ENCODE results near the gene THRA. TPM values are rescaled to one million over a fixed set of nuclear protein-coding genes. Genes with fewer than 3 reads are reported as not detected.

Gene THRA
- polyA plus RNA-seq, 1 of the 3 experiments (the other 2 are of a cell fraction), result 23.1 TPM

GRCh38 chr17:40095944-40096791 is 33.4 kb downstream of the THRA start:
- peaks cover 7 to 26% of the 10 kb centered on the region in 2 experiments; a peak in 1 of 4 replicates for H3K4me1 ChIP-seq (ENCODE audit: control insufficient read depth in 1 of 2, insufficient read depth in 2 of 2, low read depth in 1 of 2, low read length in 1 of 2)
- H3K36me3 ChIP-seq (replicated peaks in 1 of 2; ENCODE audit: control insufficient read depth in 1 of 2, insufficient read depth in 2 of 2, low read length in 1 of 2), result peaks cover 32 to 36% of the 10 kb centered on the region in 2 experiments
- ChIA-PET CTCF (interaction anchor here (1.1 to 12.5 kb wide), 5 partner anchors 10 to 57 kb away, joined by 3 to 98 read pairs (median 5); no protein-coding TSS in a partner anchor), POLR2A (no interaction called here)
- no peak for TF ChIP-seq RCOR1 (IDR thresholded peaks at IDR 0.05; ENCODE audit: low read length)
- TF ChIP-seq NRF1 (IDR thresholded peaks at IDR 0.05; ENCODE audit: low read depth, low read length), result no peak
- no peak for TF ChIP-seq MAX (IDR thresholded peaks at IDR 0.05; ENCODE audit: low read depth)
- TF ChIP-seq EP300 (IDR thresholded peaks at IDR 0.05; ENCODE audit: borderline replicate concordance in 1 of 2, low read depth in 1 of 2, low read length in 1 of 2), result no peak
- peaks cover 14% of the 10 kb centered on the region for H3F3A ChIP-seq (replicated peaks; ENCODE audit: insufficient read depth)
- H3K9ac ChIP-seq, result no peak overlapping the region
- no peak overlapping the region for H3K4me2 ChIP-seq
- no peak overlapping the region for H3K4me3 ChIP-seq (ENCODE audit: low read depth in 2 of 2, low read length in 1 of 2)
- no peaks in the 10 kb centered on the region for H3K27me3 ChIP-seq (ENCODE audit: insufficient read depth)
- DNase-seq, result no peak
- no peak overlapping the region for H3K27ac ChIP-seq (ENCODE audit: low read depth in 2 of 2, low read length in 1 of 2)
- H3K9me3 ChIP-seq, result no peaks in the 10 kb centered on the region
- no peak overlapping the region for H2AFZ ChIP-seq (ENCODE audit: low read depth)
- H4K20me1 ChIP-seq (ENCODE audit: insufficient read depth), result 0 out of 2 replicates have a peak, but pooled peaks cover 5% of the 10 kb centered on the region
- H3K9me2 ChIP-seq, result no peaks in the 10 kb centered on the region
- WGBS (ENCODE audit: low lambda C conversion rate), result 92% methylated on average over 15 of the region's 23 CpGs
- H3K79me2 ChIP-seq (ENCODE audit: insufficient read depth), result peaks cover 31% of the 10 kb centered on the region

- Histone ChIP-seq H3K9me3 (no peaks in the 10 kb centered on the region), H3K27me3 (ENCODE audit: insufficient read depth) (no peaks in the 10 kb centered on the region), H3K9me2 (no peaks in the 10 kb centered on the region), H3K79me2 (ENCODE audit: insufficient read depth) (peaks cover 31% of the 10 kb centered on the region), H3K9ac (no peak overlapping the region), H3K4me2 (no peak overlapping the region), H3K27ac (ENCODE audit: low read depth in 2 of 2, low read length in 1 of 2) (no peak overlapping the region), H4K20me1 (ENCODE audit: insufficient read depth) (0 out of 2 replicates have a peak, but pooled peaks cover 5% of the 10 kb centered on the region), H3K36me3 (replicated peaks in 1 of 2; ENCODE audit: control insufficient read depth in 1 of 2, insufficient read depth in 2 of 2, low read length in 1 of 2) (peaks cover 32 to 36% of the 10 kb centered on the region in 2 experiments), H3K4me1 (ENCODE audit: control insufficient read depth in 1 of 2, insufficient read depth in 2 of 2, low read depth in 1 of 2, low read length in 1 of 2) (peaks cover 11 to 28% of the 10 kb centered on the region in 2 experiments; a peak in 1 of 4 replicates), H3F3A (replicated peaks; ENCODE audit: insufficient read depth) (peaks cover 14% of the 10 kb centered on the region), H3K4me3 (ENCODE audit: low read depth in 2 of 2, low read length in 1 of 2) (no peak overlapping the region), H2AFZ (ENCODE audit: low read depth) (no peak overlapping the region)
- ChIA-PET POLR2A (no interaction called here), CTCF (interaction anchor here (1.1 to 12.5 kb wide), 5 partner anchors 11 to 62 kb away, joined by 3 to 98 read pairs (median 5); no protein-coding TSS in a partner anchor)
- DNase-seq, result no peak
- 97% methylated on average over 8 of the region's 10 CpGs for WGBS (ENCODE audit: low lambda C conversion rate)
- TF ChIP-seq NRF1 (IDR thresholded peaks at IDR 0.05; ENCODE audit: low read depth, low read length) (no peak), YY1 (IDR thresholded peaks at IDR 0.05; ENCODE audit: low read depth) (no peak), TEAD4 (IDR thresholded peaks at IDR 0.05; ENCODE audit: borderline replicate concordance, insufficient read depth) (no peak)
These were observed 34.3 kb downstream of the THRA start for GRCh38 chr17:40097087-40097486.

All from SK-N-SH (cell line).